A673 (cell line): ENCODE data around the gene IGSF22.

Experiments used
- EZH2 ChIP-seq: fragments of 200-600 bp; sonication (generic); IDR thresholded peaks from 2 replicates; pipeline ENCODE4 v1.6.1; 2017; ENCODE audit warnings: borderline replicate concordance, low read depth, mild to moderate bottlenecking, mixed read lengths, antibody characterized with exemption, low read length; ENCODE audit not compliant: poor library complexity, severe bottlenecking
- TF ChIP-seq, protein P1 (sequence below): fragments of 300-800, 200-600 bp; sonication (generic); conservative IDR thresholded peaks from 2 replicates; pipeline ENCODE4 v1.5.1; 2017; ENCODE audit warnings: low read depth, mild to moderate bottlenecking, antibody characterized with exemption, low read length, moderate library complexity, mixed read lengths

GRCh38 chr11:18771266-18772035 is 45.5 kb upstream of the IGSF22 start:
- TF ChIP-seq, protein P1, sequence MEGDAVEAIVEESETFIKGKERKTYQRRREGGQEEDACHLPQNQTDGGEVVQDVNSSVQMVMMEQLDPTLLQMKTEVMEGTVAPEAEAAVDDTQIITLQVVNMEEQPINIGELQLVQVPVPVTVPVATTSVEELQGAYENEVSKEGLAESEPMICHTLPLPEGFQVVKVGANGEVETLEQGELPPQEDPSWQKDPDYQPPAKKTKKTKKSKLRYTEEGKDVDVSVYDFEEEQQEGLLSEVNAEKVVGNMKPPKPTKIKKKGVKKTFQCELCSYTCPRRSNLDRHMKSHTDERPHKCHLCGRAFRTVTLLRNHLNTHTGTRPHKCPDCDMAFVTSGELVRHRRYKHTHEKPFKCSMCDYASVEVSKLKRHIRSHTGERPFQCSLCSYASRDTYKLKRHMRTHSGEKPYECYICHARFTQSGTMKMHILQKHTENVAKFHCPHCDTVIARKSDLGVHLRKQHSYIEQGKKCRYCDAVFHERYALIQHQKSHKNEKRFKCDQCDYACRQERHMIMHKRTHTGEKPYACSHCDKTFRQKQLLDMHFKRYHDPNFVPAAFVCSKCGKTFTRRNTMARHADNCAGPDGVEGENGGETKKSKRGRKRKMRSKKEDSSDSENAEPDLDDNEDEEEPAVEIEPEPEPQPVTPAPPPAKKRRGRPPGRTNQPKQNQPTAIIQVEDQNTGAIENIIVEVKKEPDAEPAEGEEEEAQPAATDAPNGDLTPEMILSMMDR, result no peak
- TF ChIP-seq EZH2, result no peak
